Adrenal gland (tissue), 12 donors: ENCODE data around the gene ZNF598. TPM values are rescaled to one million over a fixed set of nuclear protein-coding genes. Genes with fewer than 3 reads are reported as not detected.
"Not testable (repeated sequence)": the region's sequence is repeated elsewhere in the genome, so short reads cannot be mapped to it uniquely, and the experiment has no call there.

Source experiments
- DNase-seq, 7 donors: peaks; one replicate each; pipeline ENCODE4 v3.0.0-alpha.2; 2019 to 2020
- H3K27ac ChIP-seq, 5 donors: fragments of 200-600 bp; sonication (generic) in 4 of 5; 1 replicate in 3 of 5; 2 replicates in 2 of 5; pipeline versions ENCODE4 v1.5.1 to v1.8.0; 2016 to 2020; ENCODE audit warnings: mild to moderate bottlenecking in 1 of 5
- H3K27me3 ChIP-seq: fragments of 200-600 bp; 2 replicates; pipeline ENCODE4 v1.8.0; 2021
- H3K36me3 ChIP-seq, 2 donors: fragments of 200-600 bp; replicated peaks in 1 of 2; 1 replicate in 1 of 2; 2 replicates in 1 of 2; pipeline versions ENCODE4 v1.5.1 to v1.8.0; 2018 to 2022
- H3K4me1 ChIP-seq, 2 donors: fragments of 200-600 bp; replicated peaks in 1 of 2; 1 replicate in 1 of 2; 2 replicates in 1 of 2; pipeline versions ENCODE4 v1.5.1 to v1.8.0; 2018 to 2021
- H3K4me3 ChIP-seq, 4 donors: fragments of 200-600 bp; sonication (generic) in 3 of 4; one replicate each; pipeline ENCODE4 v1.5.1; 2016 to 2018
- H3K9me3 ChIP-seq, 3 donors: fragments of 200-600 bp; sonication (generic) in 1 of 3; replicated peaks in 1 of 3; 1 replicate in 2 of 3; 2 replicates in 1 of 3; pipeline versions ENCODE4 v1.5.1 to v1.8.0; 2016 to 2021
- CTCF ChIP-seq, 6 experiments: fragments of 450-650 bp in 4 of 6; fragments of 200-600 bp in 2 of 6; sonication (generic) in 1 of 6; IDR thresholded peaks; 1 replicate in 5 of 6; 2 replicates in 1 of 6; pipeline versions ENCODE4 v1.5.1 to v1.8.0; 2016 to 2021; ENCODE audit warnings: antibody characterized with exemption in 6 of 6, mild to moderate bottlenecking in 2 of 6, moderate library complexity in 1 of 6
- POLR2A ChIP-seq, 2 donors: fragments of 450-650 bp; IDR thresholded peaks; one replicate each; pipeline ENCODE4 v1.6.1; 2017; ENCODE audit warnings: antibody characterized with exemption in 2 of 2, mild to moderate bottlenecking in 2 of 2, moderate library complexity in 1 of 2
- WGBS, 4 donors: extraction: QIAGEN DNeasy Blood & Tissue Kit in 2 of 4; methylation state at CpG; one replicate each; pipeline versions ENCODE4 v1.1.5 to v1.1.7; 2013 to 2017; 5-methylcytosine and 5-hydroxymethylcytosine counted together
- intact Hi-C, 2 donors: fragments of 100-400 bp; cut with DNase I; formaldehyde crosslinking; loops; one replicate each; pipeline versions ENCODE4 v1.14.1 to v1.15.0; 2022 to 2023
- polyA plus RNA-seq, 3 donors: library from polyadenylated mRNA; stranded (reverse); fragments of 200-250 nt in 2 of 3; fragments of 350-450 nt in 1 of 3; fragmentation: Illumina TruSeq in 1 of 3; extraction: RNeasy Lipid Tissue Mini Kit (QIAGEN cat#74804) in 1 of 3; gene quantifications; one replicate each; pipeline ENCODE4 v1.2.3, GENCODE V29; 2013 to 2014
- total RNA-seq, 9 donors: library from RNA; depleted of rRNA in 4 of 9; stranded (reverse); fragments of >200 nt in 4 of 9; fragments of 120-200 nt in 1 of 9; fragmentation: NEBNext Ultra II Directional in 1 of 9; extraction: Animal tissue kit (Norgen Biotek cat#: 25700) in 1 of 9; gene quantifications; one replicate each; pipeline versions ENCODE4 v1.1.0 to v1.2.4, GENCODE V29; 2013 to 2023
- donor health status: healthy with polysubstance abuse.
- donor health status: Bipolar disorder and iron deficiency.
- donor health status: DM: yes; HTN: yes; CAD: no.
- donor health status: DM: no; HTN: no; CAD: no.
- donor health status: DM: no; HTN: no; CAD: no.
- donor health status: DM: yes; HTN: yes; CAD: no.

The ZNF598 gene
- total and polyA plus RNA-seq, 12 donors, result 4.7 to 51.5 (median 29.0) TPM

DNA sequence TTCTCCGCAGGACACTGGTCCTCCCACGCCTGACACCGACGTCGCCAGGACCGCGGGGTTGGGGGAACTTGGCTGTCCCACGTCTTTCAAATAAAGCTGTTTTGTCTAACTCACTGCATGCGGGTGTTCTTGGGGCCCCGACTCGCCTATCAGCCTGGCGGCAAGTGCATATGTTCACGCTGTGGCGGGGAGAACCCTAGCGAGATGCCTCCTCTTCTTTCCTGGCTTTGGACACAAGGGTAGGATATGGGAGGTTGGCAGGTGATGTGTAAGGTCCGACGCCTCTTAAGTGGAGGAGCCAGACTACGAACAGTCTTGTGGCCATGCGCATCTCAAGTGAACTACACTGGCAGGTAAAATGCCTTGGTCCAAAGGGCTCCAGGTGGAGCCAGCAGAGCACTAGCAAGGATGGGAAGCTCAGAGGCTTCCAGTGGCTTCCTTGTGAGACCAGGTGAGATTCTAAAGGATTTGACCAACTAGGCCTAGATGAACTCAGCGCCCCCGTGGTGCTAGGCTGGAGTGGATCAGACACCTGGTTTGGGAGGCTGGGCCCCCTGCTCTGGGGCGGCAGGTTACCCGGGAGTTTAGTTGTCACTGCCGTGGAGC lies 44.1 kb downstream of the ZNF598 start:
- TF ChIP-seq POLR2A (IDR thresholded peaks at IDR 0.05), result no peak
- TF ChIP-seq CTCF (IDR thresholded peaks at IDR 0.05), result no peak
- peak overlapping the region; percentile 85 to 98 (median 95) for H3K27ac ChIP-seq
- intact Hi-C loops, result no loop called here
- H3K36me3 ChIP-seq, result peaks cover 0 to 23% of the 10 kb centered on the region in 2 donors
- no peaks in the 10 kb centered on the region for H3K27me3 ChIP-seq
- no peaks in the 10 kb centered on the region for H3K9me3 ChIP-seq
- peak overlapping the region; percentile 72 to 92 (median 90) for H3K4me3 ChIP-seq
- DNase-seq, result no peak
- peaks cover 10 to 24% of the 10 kb centered on the region in 2 donors for H3K4me1 ChIP-seq
- 14 to 28% (median 23%) methylated on average over 11 to 24 of the region's 24 CpGs for WGBS, 4 donors

- 0 to 2% (median 1%) methylated on average over 10 to 97 of the region's 97 CpGs for WGBS, 4 donors
- Histone ChIP-seq H3K4me1 (peaks cover 10 to 29% of the 10 kb centered on the region in 2 donors), H3K36me3 (peaks cover 0 to 23% of the 10 kb centered on the region in 2 donors), H3K27ac (peak within 1 kb of the TSS; percentile 92 to 98 (median 95)), H3K4me3 (peak within 1 kb of the TSS; percentile 72 to 92 (median 90)), H3K9me3 (no peaks in the 10 kb centered on the region), H3K27me3 (no peaks in the 10 kb centered on the region)
- TF ChIP-seq CTCF (IDR thresholded peaks at IDR 0.05) (peak in 1 of 6 experiments; percentile 14), POLR2A (IDR thresholded peaks at IDR 0.05) (peak; percentile 95 to 96)
- intact Hi-C loops, result no loop called here
- DNase-seq, result peak; percentile 98 to 100 (median 100)
These were observed 44.9 kb downstream of the ZNF598 start, which contains the start of gene RPS2 for GRCh38 chr16:1964506-1965395. RPS2 (minus strand) TSS chr16:1964826; CDS start chr16:1964625, 201 bp downstream.

DNA sequence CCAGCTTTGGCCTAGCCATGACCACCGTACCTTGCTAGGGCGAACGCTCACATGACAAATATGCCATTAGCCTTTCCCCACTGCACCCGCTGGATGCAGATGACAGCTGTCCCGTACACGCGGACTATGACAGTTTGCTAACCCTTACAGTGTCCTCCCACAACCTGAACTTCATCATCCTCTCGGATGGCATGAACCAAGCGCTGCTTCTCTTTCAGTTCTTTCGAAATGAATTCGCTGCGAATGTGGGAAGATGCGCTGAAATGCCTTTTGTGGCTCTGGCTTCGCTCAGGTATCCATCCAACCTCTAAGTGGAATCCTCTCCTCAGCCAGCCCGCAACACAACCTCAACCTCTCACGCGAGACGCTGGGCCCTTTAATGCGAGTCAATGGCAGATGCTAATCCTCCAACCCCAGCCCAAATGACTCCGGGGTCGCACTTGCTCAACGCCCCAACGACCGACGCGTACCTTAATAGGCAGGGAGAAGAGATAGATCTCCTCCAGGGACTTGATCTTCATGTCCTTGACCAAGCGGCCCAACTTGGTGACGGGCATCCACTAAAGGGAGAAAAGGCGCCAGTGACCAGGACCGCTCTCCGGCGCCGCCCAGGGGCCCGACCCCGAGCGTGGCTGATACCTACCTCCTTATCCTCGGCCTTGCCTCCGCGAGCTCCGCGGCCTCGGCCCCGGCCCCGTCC lies 45.7 kb downstream of the ZNF598 start:
- intact Hi-C loops, result no loop called here
- H3K4me1 ChIP-seq, result peaks cover 10 to 29% of the 10 kb centered on the region in 2 donors
- peak in 2 of 6 experiments; percentile 20 to 26 for TF ChIP-seq CTCF (IDR thresholded peaks at IDR 0.05)
- no peak for TF ChIP-seq POLR2A (IDR thresholded peaks at IDR 0.05)
- H3K27me3 ChIP-seq, result no peaks in the 10 kb centered on the region
- peak overlapping the region in 3 of 4 donors; percentile 71 to 90 (median 72) for H3K4me3 ChIP-seq
- no peaks in the 10 kb centered on the region for H3K9me3 ChIP-seq
- peak in 6 of 7 donors; percentile 38 to 83 (median 62) for DNase-seq
- peaks cover 0 to 23% of the 10 kb centered on the region in 2 donors for H3K36me3 ChIP-seq
- peak overlapping the region; percentile 92 to 98 (median 95) for H3K27ac ChIP-seq
- 8 to 13% (median 10%) methylated on average over 25 to 44 of the region's 44 CpGs for WGBS, 4 donors

- DNase-seq, H3K27me3 ChIP-seq, intact Hi-C loops, H3K27ac ChIP-seq, H3K9me3 ChIP-seq: not testable (repeated sequence)
- peaks cover 10 to 29% of the 10 kb centered on the region in 2 donors for H3K4me1 ChIP-seq
- H3K4me3 ChIP-seq, result peak overlapping the region in 1 of 4 donors; percentile 90
- 81 to 86% (median 84%) methylated on average over 21 to 37 of the region's 37 CpGs for WGBS, 4 donors
- peaks cover 0 to 23% of the 10 kb centered on the region in 2 donors for H3K36me3 ChIP-seq
These were observed 47.2 kb downstream of the ZNF598 start for GRCh38 chr16:1962161-1963153.
